GM12872 (cell line): Measurements from ENCODE around the gene NCKIPSD.
A peak's percentile ranks its signal among the peaks of the same experiment; 100 is the strongest.

Experiments
- TF ChIP-seq, protein P1 (sequence below): IDR thresholded peaks from 3 replicates; pipeline ENCODE4 v1.5.1; 2011; ENCODE audit warnings: low read depth, mild to moderate bottlenecking, low read length, moderate library complexity; ENCODE audit not compliant: insufficient read depth

The NCKIPSD gene

DNA sequence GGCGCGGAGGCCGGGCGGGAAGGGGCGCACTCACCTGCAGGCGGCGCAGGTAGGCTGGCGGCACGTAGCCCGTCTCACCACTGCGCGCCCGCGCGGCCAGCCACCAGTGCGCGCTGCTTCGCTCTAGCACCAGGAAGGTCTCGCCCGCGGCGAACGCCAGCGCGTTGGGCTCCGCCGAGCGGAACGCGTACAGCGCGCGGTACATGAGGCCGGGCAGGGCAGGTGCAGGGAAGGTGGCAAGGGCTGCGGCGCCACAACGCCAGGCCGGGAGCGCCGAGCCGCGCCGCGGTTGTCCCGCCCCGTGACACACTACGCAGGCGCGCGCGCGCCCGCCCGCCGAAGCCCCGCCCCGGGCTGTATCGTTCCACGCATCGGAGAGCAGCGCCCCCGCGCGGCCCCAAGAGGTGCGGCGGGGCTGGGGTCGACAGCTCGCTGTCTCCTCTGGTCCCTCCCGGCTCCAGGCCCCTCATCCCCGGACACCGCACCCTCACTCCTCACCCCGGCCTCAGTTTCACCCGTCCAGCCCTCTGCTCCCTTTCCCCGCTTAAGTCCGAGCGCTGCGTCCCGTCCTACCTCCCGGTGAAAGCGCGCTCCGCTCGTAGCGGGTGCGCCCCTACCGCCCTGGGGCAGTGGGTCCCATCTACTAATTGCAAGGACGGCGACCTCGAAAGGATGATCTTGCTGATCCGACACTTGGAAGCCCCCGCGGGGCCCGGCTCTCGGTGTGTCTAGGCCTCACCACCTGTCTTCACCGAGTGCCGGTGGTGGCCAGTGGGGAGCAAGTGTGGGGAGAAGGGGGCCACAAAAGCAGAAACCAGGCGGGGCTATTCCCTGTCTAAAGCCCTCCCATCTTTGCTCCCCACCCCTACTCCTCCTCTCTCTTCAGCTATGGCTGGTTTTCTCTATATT lies at the start of gene NCKIPSD:
TSS of gene NCKIPSD (minus strand) at position 313 of the 909 bp plus-strand sequence. CDS start at position 205, 108 bp downstream.
- TF ChIP-seq, protein P1, sequence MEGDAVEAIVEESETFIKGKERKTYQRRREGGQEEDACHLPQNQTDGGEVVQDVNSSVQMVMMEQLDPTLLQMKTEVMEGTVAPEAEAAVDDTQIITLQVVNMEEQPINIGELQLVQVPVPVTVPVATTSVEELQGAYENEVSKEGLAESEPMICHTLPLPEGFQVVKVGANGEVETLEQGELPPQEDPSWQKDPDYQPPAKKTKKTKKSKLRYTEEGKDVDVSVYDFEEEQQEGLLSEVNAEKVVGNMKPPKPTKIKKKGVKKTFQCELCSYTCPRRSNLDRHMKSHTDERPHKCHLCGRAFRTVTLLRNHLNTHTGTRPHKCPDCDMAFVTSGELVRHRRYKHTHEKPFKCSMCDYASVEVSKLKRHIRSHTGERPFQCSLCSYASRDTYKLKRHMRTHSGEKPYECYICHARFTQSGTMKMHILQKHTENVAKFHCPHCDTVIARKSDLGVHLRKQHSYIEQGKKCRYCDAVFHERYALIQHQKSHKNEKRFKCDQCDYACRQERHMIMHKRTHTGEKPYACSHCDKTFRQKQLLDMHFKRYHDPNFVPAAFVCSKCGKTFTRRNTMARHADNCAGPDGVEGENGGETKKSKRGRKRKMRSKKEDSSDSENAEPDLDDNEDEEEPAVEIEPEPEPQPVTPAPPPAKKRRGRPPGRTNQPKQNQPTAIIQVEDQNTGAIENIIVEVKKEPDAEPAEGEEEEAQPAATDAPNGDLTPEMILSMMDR: peak; percentile 77

DNA sequence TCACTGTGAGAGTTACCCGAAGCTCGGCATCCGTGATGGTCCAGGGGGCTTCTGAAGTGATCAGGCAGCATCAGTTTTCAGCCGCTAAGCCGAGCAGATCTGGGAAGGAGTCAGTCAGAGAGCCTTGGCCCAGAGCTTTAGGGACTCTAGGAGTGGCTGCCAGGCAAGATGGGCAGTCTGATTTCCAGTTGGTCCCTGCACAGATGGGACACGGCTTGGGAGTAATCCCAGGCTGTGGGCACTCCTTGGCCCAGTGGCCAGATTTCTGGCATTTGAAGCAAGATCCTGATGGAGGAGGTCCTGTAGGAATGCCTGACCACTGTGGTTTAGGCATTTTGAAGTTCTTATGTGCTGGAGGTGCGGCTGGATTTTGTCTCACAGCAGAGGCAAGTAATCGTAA lies 41.8 kb upstream of the NCKIPSD start:
- TF ChIP-seq, protein P1: no peak

DNA sequence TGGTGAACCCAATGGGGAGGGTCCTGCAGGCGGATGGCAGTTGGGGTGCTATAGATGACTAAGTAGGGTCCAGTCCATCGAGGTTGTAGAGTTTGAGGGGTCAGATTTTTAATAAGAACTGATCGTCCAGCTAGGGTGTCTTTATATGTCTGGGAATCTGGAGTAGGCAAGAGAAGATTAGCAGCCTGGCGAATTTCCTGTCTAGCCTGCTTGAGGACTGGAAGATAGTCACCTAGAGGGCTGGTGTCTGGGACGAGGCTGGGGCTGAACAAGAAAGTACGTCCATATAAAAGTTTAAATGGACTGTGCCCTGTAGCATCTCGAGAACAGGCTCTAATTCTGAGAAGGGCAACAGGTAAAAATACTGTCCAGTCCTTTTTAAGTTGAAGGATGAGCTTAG lies 38.0 kb upstream of the NCKIPSD start:
- TF ChIP-seq, protein P1: no peak

DNA sequence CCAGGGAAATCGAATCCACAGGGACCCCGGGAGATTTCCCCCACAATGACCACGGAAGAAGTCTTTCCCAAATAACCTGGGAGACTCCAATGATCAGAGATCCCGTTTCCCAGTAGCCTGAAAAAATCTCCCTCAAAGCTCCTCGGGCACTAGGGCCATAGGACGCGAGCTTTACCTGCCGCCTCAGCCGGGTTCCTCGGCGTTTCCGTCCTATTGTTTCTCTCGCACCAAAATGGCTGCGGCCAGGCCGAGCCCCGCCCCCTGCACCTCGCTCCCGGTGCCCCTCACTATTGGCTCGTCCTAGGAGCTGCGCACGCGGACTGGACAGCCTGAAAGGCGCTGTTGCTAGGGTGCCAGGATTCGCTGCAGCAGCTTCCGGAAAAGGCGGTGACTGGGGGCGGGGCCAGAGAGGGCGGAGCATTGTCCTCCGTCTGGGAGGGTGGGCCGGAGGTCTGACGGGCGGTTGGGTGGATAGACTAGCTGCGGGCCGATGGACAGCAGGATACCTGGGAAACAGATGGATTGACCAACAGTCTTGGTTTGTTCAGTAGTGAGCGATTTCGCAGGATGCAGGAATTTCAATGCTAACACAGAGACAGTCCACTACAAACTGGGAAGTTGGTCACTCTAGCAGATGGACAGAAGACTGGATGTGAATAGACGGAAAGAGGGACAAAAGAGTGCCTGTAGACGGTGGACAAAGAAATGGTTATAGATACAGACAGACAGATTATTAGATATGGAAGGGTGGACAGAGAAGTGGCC lies 31.4 kb upstream of the NCKIPSD start, which contains the start of gene IP6K2:
TSS of gene IP6K2 (minus strand) at position 240 of the 765 bp plus-strand sequence. CDS start 21,930 bp downstream, outside the sequence.
- TF ChIP-seq, protein P1: no peak

DNA sequence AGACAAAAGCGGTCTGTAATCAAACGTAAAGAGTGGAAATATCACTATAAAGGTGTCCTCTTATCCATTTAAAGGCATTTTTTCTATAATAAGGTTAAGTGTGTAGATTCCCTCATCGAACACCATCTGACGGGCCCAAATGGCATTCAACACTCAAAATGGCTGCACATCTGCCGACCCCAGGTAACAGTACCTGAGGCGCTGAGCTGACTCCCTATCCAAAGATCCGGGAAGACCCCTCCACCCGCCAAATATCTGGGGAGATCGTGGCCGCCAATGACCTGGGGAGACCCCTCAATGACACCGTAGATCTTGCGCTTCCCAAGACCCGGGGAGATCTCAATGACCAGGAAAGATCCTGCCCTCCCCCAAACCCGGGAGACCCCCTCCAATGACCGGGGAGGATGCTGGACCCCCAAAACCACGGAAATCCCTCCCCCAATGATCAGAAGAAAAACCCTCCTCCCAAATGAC lies 30.8 kb upstream of the NCKIPSD start:
- TF ChIP-seq, protein P1: no peak

DNA sequence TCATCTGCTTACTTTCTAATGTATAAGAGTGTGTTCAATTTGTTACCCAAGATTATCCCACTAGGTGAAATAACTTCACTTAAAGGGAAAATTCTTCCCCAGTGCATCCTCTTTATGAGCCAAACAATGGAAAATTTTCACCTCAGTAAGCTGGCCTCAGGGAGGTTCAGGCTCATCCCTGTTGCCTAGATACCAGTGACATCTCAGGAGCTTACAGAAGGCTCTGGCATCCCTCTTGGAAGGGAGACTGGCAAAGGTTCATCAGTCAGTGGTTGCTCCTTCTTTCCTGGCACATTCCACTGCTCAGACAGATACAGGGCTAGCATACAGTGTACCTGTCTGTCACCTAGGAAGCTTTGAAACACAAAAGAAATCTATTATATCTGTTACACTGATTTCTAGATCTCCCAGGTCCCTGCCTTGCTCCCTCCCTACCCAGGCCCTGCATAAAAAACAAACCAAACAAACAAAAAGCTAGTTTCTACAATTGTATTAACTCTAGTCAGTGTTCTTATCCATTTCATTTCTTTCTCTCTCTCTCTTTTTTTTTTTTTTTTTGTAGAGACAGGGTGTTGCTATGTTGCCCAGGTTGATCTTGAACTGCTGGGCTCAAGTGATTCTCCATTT lies 29.6 kb upstream of the NCKIPSD start:
- TF ChIP-seq, protein P1: no peak

DNA sequence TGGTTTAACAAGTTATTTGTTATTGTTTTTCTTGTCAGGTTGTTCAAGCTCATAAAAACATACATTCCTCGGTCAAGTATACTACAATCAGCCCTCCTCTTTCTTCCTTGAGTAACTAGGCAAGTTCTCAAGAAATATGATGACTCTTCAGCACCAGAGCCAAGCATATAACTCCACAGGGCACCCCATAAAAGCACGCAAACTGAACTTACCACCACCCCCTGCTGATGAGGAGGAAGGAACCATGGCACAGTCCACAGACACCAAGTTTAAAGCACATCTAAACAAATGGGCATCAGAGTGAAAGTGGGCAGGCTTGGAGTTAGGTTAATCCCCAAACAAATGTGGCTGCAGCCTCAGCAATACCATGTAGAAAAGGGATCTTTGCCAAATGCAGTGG lies 26.0 kb upstream of the NCKIPSD start:
- TF ChIP-seq, protein P1: no peak
